HepG2 (cell line): Measurements from ENCODE around the gene CHTF8. TPM values are rescaled to one million over a fixed set of nuclear protein-coding genes. Genes with fewer than 3 reads are reported as not detected.

Source experiments
- AKAP8 ChIP-seq: sonication (generic); formaldehyde crosslinking; IDR thresholded peaks from 2 replicates; pipeline ENCODE4 v1.5.1; 2020; ENCODE audit warnings: mild to moderate bottlenecking, missing genetic modification reagents
- ATF1 ChIP-seq: IDR thresholded peaks from 2 replicates; pipeline ENCODE4 v1.6.1; 2016; ENCODE audit warnings: mild to moderate bottlenecking, control low read depth
- BRF2 ChIP-seq: sonication (generic); formaldehyde crosslinking; IDR thresholded peaks from 2 replicates; pipeline ENCODE4 v1.8.1; 2022; ENCODE audit warnings: mild to moderate bottlenecking, missing genetic modification reagents
- ELK4 ChIP-seq: sonication (generic); formaldehyde crosslinking; IDR thresholded peaks from 2 replicates; pipeline ENCODE4 v1.9.0; 2021; ENCODE audit warnings: missing genetic modification reagents, borderline replicate concordance
- FOXP1 ChIP-seq, 2 experiments: fragments of 450-650 bp in 1 of 2; IDR thresholded peaks; 2 replicates each; pipeline ENCODE4 v1.6.1; 2017 to 2018; ENCODE audit warnings: antibody characterized with exemption in 1 of 2
- GATA4 ChIP-seq: sonication (generic); IDR thresholded peaks from 2 replicates; pipeline ENCODE4 v1.6.1; 2016; ENCODE audit warnings: antibody characterized with exemption, low read depth, borderline replicate concordance
- IKZF5 ChIP-seq: IDR thresholded peaks from 2 replicates; pipeline ENCODE4 v1.6.1; 2018; ENCODE audit warnings: missing genetic modification reagents, mild to moderate bottlenecking, missing compliant biosample characterization
- KAT2B ChIP-seq: fragments of 150-350 bp; IDR thresholded peaks from 2 replicates; pipeline ENCODE4 v1.6.1; 2014; ENCODE audit warnings: low read depth, low read length, borderline replicate concordance
- KDM5B ChIP-seq: sonication (generic); formaldehyde crosslinking; IDR thresholded peaks from 2 replicates; pipeline ENCODE4 v1.4.0; 2020; ENCODE audit warnings: missing genetic modification reagents, mild to moderate bottlenecking, borderline replicate concordance
- NCOR1 ChIP-seq: fragments of 200-600 bp; sonication (generic); IDR thresholded peaks from 2 replicates; pipeline ENCODE4 v1.7.0; 2017; ENCODE audit warnings: antibody characterized with exemption, low read length, borderline replicate concordance
- NFKB2 ChIP-seq: sonication (generic); formaldehyde crosslinking; IDR thresholded peaks from 2 replicates; pipeline ENCODE4 v1.4.0; 2020; ENCODE audit warnings: missing genetic modification reagents, borderline replicate concordance
- PAF1 ChIP-seq: IDR thresholded peaks from 2 replicates; pipeline ENCODE4 v1.6.1; 2016; ENCODE audit warnings: missing genetic modification reagents, missing compliant biosample characterization
- PHF20 ChIP-seq: sonication (generic); formaldehyde crosslinking; IDR thresholded peaks from 2 replicates; pipeline ENCODE4 v1.5.0; 2020; ENCODE audit warnings: mild to moderate bottlenecking, missing genetic modification reagents
- RFX3 ChIP-seq: IDR thresholded peaks from 2 replicates; pipeline ENCODE4 v1.6.1; 2016; ENCODE audit warnings: missing biosample characterization, missing genetic modification reagents
- SETDB1 ChIP-seq: sonication (generic); formaldehyde crosslinking; IDR thresholded peaks from 2 replicates; pipeline ENCODE4 v1.5.1; 2020; ENCODE audit warnings: missing genetic modification reagents, mild to moderate bottlenecking, borderline replicate concordance
- SMC3 ChIP-seq: IDR thresholded peaks from 2 replicates; pipeline ENCODE4 v1.6.1; 2011; ENCODE audit warnings: low read length, improper control_type of control experiment
- SNAPC5 ChIP-seq: sonication (generic); formaldehyde crosslinking; IDR thresholded peaks from 2 replicates; pipeline ENCODE4 v1.8.1; 2023; ENCODE audit warnings: mild to moderate bottlenecking, missing genetic modification reagents, borderline replicate concordance
- ZBTB14 ChIP-seq: sonication (generic); formaldehyde crosslinking; IDR thresholded peaks from 2 replicates; pipeline ENCODE4 v1.4.0; 2020; ENCODE audit warnings: missing genetic modification reagents
- ZBTB21 ChIP-seq: sonication (generic); formaldehyde crosslinking; IDR thresholded peaks from 2 replicates; pipeline ENCODE4 v1.4.0; 2020; ENCODE audit warnings: missing genetic modification reagents
- ZNF205 ChIP-seq: IDR thresholded peaks from 2 replicates; pipeline ENCODE4 v1.6.1; 2018; ENCODE audit warnings: missing biosample characterization, missing genetic modification reagents
- ZNF530 ChIP-seq: sonication (generic); formaldehyde crosslinking; IDR thresholded peaks from 2 replicates; pipeline ENCODE4 v1.5.0; 2020; ENCODE audit warnings: low read depth, mild to moderate bottlenecking, missing genetic modification reagents
- ZNF768 ChIP-seq: sonication (generic); formaldehyde crosslinking; IDR thresholded peaks from 2 replicates; pipeline ENCODE4 v1.4.0; 2020; ENCODE audit warnings: missing genetic modification reagents
- ZNF772 ChIP-seq: sonication (generic); formaldehyde crosslinking; IDR thresholded peaks from 2 replicates; pipeline ENCODE4 v1.5.0; 2020; ENCODE audit warnings: mild to moderate bottlenecking, missing genetic modification reagents
- ZNF776 ChIP-seq: sonication (generic); formaldehyde crosslinking; IDR thresholded peaks from 2 replicates; pipeline ENCODE4 v1.4.0; 2020; ENCODE audit warnings: mild to moderate bottlenecking, missing genetic modification reagents
- ZNF781 ChIP-seq: sonication (generic); formaldehyde crosslinking; IDR thresholded peaks from 2 replicates; pipeline ENCODE4 v1.5.1; 2020; ENCODE audit warnings: borderline replicate concordance, mild to moderate bottlenecking, missing genetic modification reagents; ENCODE audit errors: not compliant biosample characterization
- ZSCAN21 ChIP-seq: sonication (generic); formaldehyde crosslinking; IDR thresholded peaks from 2 replicates; pipeline ENCODE4 v1.8.0; 2022; ENCODE audit warnings: mild to moderate bottlenecking, missing genetic modification reagents, moderate library complexity, borderline replicate concordance
- ZSCAN25 ChIP-seq: sonication (generic); formaldehyde crosslinking; IDR thresholded peaks from 2 replicates; pipeline ENCODE4 v1.8.0; 2022; ENCODE audit warnings: mild to moderate bottlenecking, missing genetic modification reagents
- polyA plus RNA-seq, 8 experiments: library from polyadenylated mRNA; depleted of rRNA in 3 of 8; stranded (reverse) in 7 of 8; unstranded in 1 of 8; fragments of >200 nt; fragmentation: Illumina TruSeq in 4 of 8; extraction: Trizol in 4 of 8; gene quantifications; 2 replicates each; pipeline versions ENCODE4 v1.2.1 to v1.2.3, GENCODE V29; 2011 to 2016; ENCODE audit warnings: low read depth in 4 of 8, missing spikeins in 1 of 8, mixed read lengths in 1 of 8; ENCODE audit not compliant: insufficient read depth in 1 of 8
- total RNA-seq, 5 experiments: library from RNA; depleted of rRNA; stranded (reverse); fragments of >200 nt; fragmentation: Illumina TruSeq; extraction: Trizol; gene quantifications; 2 replicates each; pipeline ENCODE4 v1.2.3, GENCODE V29; 2016; ENCODE audit warnings: low read depth in 1 of 5

CHTF8 gene
- total and polyA plus RNA-seq, 2 of the 13 experiments (the other 11 are each of a cell fraction or from before 2014, with no cell fraction given): 37.2 to 67.5 TPM

- TF ChIP-seq AKAP8 (CRISPR knock-in tag): no peak
- no peak for TF ChIP-seq GATA4
- no peak for TF ChIP-seq ZBTB14 (CRISPR knock-in tag)
- TF ChIP-seq ZNF768 (CRISPR knock-in tag): no peak
- TF ChIP-seq ZNF772 (CRISPR knock-in tag): no peak
- TF ChIP-seq ZNF781 (CRISPR knock-in tag): no peak
- no peak for TF ChIP-seq SETDB1 (CRISPR knock-in tag)
- no peak for TF ChIP-seq SNAPC5
- no peak; the same call in 1 of the 2 replicates for TF ChIP-seq ZNF776 (CRISPR knock-in tag)
- TF ChIP-seq SMC3: no peak
- TF ChIP-seq ZNF205 (CRISPR knock-in tag): no peak
- no peak for TF ChIP-seq PAF1 (CRISPR knock-in tag)
- TF ChIP-seq KAT2B: no peak
- no peak for TF ChIP-seq ZBTB21 (CRISPR knock-in tag)
- no peak for TF ChIP-seq ELK4
- TF ChIP-seq ZSCAN25: no peak
- TF ChIP-seq NCOR1: no peak
- no peak; the same call in 1 of the 2 replicates for TF ChIP-seq KDM5B (CRISPR knock-in tag)
- TF ChIP-seq ZNF530 (CRISPR knock-in tag): no peak
- TF ChIP-seq NFKB2: no peak
- TF ChIP-seq PHF20 (CRISPR knock-in tag): no peak
- no peak for TF ChIP-seq RFX3 (CRISPR knock-in tag)
- TF ChIP-seq BRF2 (CRISPR knock-in tag): no peak
- TF ChIP-seq IKZF5 (CRISPR knock-in tag): peak; percentile 17; the same call in 1 of the 2 replicates
- TF ChIP-seq ATF1 (CRISPR knock-in tag): no peak
- no peak for TF ChIP-seq ZSCAN21 (CRISPR knock-in tag)
- TF ChIP-seq FOXP1 (IDR thresholded peaks at IDR 0.05): no peak; the same call in 1 of the 2 replicates
- no peak for TF ChIP-seq FOXP1 (CRISPR knock-in tag; IDR thresholded peaks at IDR 0.05)
These were observed 457 bp downstream of the CHTF8 start (continued) for GRCh38 chr16:69131839-69132423.
